WI38 (cell line): ENCODE data around the gene ETV2.
A peak's percentile ranks its signal among the peaks of the same experiment; 100 is the strongest.

Experiments
- H3K4me3 ChIP-seq: 2 replicates; pipeline ENCODE4 v1.5.1; 2011; ENCODE audit warnings: low read depth, mild to moderate bottlenecking, control low read depth, low read length
- TF ChIP-seq, protein P1 (sequence below): IDR thresholded peaks from 2 replicates; pipeline ENCODE4 v1.5.1; 2012; ENCODE audit warnings: low read depth, mild to moderate bottlenecking, control low read depth, low read length

Gene ETV2

DNA sequence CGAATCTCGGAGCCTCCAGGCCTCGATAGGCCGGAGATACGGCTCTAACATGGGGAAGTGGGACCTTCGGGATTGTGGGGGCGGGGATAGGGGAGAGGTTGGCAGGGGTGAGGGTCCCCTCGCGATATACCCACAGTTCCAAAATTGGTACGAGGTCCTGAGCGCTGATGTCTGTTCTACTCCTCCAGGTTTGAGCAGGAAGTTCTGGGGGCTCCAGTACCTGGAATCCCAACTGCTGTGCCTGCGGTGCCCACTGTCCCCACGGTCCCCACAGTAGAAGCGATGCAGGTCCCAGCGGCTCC, 12.3 kb upstream of the ETV2 start:
- TF ChIP-seq, protein P1, sequence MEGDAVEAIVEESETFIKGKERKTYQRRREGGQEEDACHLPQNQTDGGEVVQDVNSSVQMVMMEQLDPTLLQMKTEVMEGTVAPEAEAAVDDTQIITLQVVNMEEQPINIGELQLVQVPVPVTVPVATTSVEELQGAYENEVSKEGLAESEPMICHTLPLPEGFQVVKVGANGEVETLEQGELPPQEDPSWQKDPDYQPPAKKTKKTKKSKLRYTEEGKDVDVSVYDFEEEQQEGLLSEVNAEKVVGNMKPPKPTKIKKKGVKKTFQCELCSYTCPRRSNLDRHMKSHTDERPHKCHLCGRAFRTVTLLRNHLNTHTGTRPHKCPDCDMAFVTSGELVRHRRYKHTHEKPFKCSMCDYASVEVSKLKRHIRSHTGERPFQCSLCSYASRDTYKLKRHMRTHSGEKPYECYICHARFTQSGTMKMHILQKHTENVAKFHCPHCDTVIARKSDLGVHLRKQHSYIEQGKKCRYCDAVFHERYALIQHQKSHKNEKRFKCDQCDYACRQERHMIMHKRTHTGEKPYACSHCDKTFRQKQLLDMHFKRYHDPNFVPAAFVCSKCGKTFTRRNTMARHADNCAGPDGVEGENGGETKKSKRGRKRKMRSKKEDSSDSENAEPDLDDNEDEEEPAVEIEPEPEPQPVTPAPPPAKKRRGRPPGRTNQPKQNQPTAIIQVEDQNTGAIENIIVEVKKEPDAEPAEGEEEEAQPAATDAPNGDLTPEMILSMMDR, result no peak
- H3K4me3 ChIP-seq, result peak overlapping the region; percentile 98

DNA sequence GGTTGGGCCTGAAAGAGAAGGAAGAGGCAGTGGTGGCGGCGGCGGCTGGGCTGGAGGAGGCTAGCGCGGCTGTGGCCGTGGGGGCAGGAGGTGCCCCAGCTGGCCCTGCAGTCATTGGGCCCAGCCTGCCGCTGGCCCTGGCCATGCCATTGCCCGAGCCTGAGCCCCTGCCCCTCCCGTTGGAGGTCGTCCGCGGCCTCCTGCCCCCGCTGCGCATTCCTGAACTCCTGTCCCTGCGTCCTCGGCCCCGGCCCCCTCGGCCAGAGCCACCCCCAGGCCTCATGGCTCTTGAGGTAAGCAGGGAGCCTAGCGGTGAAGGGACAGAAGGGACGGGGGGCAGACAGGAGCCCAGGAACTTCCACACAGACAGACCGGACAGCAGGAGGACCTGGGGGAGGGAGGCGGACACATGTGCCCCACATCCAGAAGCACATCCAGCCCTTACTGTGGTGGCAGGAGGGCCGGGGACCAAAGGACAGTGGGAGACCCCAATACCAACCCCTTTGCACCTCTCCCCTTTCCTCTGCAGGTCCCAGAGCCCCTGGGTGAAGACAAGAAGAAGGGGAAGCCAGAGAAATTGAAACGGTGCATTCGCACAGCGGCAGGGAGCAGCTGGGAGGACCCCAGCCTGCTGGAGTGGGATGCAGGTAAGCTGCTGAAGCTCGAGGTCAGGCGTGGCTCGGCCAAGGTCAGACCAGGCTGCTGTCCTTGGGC, 7.7 kb upstream of the ETV2 start:
- TF ChIP-seq, protein P1, result no peak
- no peak overlapping the region for H3K4me3 ChIP-seq

DNA sequence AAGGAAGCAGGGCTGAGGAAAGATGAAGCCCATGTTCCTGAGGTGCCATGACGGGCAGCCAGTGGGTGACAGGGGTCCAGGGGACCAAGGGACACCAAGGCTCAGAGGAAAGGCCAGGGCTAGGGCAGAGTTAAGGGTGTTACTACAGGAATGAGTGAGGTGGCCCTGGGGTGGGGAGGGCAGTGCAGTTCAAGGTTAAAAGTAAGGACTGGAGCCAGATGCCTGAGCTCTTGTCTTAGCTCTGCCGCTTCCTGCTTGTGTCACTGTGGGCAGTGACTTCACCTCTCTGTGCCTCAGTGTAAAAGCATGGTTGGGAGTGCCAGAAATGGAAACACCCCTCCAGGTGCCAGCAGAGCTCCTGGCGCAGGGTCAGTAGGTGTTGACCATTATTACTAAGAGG, 4.9 kb upstream of the ETV2 start:
- no peak overlapping the region for H3K4me3 ChIP-seq
- TF ChIP-seq, protein P1, result no peak

DNA sequence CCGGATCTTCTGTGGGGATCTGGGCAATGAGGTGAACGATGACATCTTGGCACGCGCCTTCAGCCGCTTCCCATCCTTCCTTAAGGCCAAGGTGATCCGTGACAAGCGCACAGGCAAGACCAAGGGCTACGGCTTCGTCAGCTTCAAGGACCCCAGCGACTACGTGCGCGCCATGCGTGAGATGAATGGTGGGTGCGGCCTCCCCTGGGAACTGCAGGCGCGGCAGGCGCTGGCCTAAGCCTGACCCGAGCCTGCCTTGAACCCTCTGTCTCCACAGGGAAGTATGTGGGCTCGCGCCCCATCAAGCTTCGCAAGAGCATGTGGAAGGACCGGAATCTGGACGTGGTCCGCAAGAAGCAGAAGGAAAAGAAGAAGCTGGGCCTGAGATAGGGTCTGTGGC, 4.4 kb upstream of the ETV2 start:
- no peak overlapping the region for H3K4me3 ChIP-seq
- TF ChIP-seq, protein P1, result no peak

DNA sequence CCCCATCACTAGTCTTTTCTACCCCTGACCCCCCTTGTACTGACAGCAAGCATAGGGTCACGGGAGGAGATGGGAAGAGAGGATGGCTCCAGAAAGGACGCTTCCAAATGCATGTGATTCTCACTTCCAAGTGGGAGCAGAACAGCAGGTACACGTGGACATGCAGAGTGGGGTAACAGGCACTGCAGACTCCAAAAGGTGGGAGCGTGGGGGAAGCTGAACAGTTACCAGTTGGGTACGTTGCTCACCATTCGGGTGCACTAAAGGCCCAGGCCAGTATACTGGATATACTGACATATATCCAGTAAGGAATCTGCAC, 2.3 kb upstream of the ETV2 start:
- TF ChIP-seq, protein P1, result no peak
- no peak overlapping the region for H3K4me3 ChIP-seq

DNA sequence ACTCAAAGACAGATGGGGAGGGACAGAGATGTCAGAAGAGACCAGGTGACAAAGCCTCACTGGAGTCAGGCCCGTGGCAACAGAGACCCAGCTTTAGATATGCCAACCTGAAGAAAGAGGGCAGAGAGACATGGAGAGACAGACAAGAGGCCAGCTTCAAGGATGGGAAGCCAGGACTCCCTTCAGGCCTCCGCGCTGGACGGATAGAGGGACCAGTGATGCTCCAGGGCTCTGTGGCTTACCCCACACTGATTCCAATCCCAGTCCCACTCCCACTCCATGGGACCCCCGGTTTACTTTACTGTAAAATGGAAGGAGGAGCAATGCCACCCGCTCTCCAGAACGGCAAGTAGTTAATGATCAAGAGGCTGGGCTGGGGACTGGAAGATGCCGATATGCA, 1.7 kb upstream of the ETV2 start:
- TF ChIP-seq, protein P1, result no peak
- H3K4me3 ChIP-seq, result no peak overlapping the region

DNA sequence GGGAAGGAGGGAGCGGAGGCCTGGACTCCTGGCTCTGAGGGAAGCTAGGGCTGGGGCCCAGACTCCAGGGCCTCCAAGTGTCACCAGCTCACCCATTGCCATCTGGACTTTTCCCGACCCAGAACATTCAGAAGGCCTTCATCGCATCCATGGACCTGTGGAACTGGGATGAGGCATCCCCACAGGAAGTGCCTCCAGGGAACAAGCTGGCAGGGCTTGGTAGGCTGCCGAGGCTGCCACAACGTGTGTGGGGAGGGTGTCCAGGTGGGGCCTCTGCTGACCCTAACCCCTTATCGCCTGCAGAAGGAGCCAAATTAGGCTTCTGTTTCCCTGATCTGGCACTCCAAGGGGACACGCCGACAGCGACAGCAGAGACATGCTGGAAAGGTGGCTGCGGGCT, 767 bp downstream of the ETV2 start:
- TF ChIP-seq, protein P1, result no peak
- no peak overlapping the region for H3K4me3 ChIP-seq
